ENCODE results near the gene TOE1. TPM values are rescaled to one million over a fixed set of nuclear protein-coding genes. Genes with fewer than 3 reads are reported as not detected.
"Not testable (repeated sequence)": the region's sequence is repeated elsewhere in the genome, so short reads cannot be mapped to it uniquely, and the experiment has no call there.

Gene TOE1
- total RNA-seq, result 10 to 100 TPM in 1 of 2 donors, 1 to 10 TPM in 1; 9.6 to 16.7 TPM
- polyA plus RNA-seq (2013, experiment 1 of 2), result 12.1 TPM
- polyA plus RNA-seq (2013, experiment 2 of 2), result 12.0 TPM
- long read RNA-seq, experiment 1, partial matches to known transcripts, result 1 of 8 reads
- long read RNA-seq, experiment 1, other reads (novel, unspliced or antisense), result 5 of 8 reads
- long read RNA-seq, experiment 2, transcript TOE1-201 (8 exons, 2,389 nt), result major isoform, 9 of 12 reads
- long read RNA-seq, experiment 2, partial matches to known transcripts, result 0 of 12 reads
- long read RNA-seq, experiment 2, other reads (novel, unspliced or antisense), result 3 of 12 reads
- long read RNA-seq, experiment 3, transcript TOE1-201 (8 exons, 2,389 nt), result major isoform, 63 of 104 reads
- long read RNA-seq, experiment 3, partial matches to known transcripts, result 3 of 104 reads
- long read RNA-seq, experiment 3, other reads (novel, unspliced or antisense), result 36 of 104 reads
- long read RNA-seq, experiment 4, transcript TOE1-201 (8 exons, 2,389 nt), result major isoform, 6 of 16 reads
- long read RNA-seq, experiment 4, partial matches to known transcripts, result 0 of 16 reads
- long read RNA-seq, experiment 4, other reads (novel, unspliced or antisense), result 10 of 16 reads

GRCh38 chr1:45339789-45340558 is at the start of gene TOE1, which contains the start of gene MUTYH:
TOE1 (plus strand) TSS chr1:45340170; CDS start chr1:45340253, 83 bp downstream.
MUTYH (minus strand) TSS chr1:45340440; CDS start chr1:45334505, 5,935 bp downstream.
- TF ChIP-seq, protein P1, sequence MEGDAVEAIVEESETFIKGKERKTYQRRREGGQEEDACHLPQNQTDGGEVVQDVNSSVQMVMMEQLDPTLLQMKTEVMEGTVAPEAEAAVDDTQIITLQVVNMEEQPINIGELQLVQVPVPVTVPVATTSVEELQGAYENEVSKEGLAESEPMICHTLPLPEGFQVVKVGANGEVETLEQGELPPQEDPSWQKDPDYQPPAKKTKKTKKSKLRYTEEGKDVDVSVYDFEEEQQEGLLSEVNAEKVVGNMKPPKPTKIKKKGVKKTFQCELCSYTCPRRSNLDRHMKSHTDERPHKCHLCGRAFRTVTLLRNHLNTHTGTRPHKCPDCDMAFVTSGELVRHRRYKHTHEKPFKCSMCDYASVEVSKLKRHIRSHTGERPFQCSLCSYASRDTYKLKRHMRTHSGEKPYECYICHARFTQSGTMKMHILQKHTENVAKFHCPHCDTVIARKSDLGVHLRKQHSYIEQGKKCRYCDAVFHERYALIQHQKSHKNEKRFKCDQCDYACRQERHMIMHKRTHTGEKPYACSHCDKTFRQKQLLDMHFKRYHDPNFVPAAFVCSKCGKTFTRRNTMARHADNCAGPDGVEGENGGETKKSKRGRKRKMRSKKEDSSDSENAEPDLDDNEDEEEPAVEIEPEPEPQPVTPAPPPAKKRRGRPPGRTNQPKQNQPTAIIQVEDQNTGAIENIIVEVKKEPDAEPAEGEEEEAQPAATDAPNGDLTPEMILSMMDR (conservative IDR thresholded peaks at IDR 0.05), result no peak
- Histone ChIP-seq H3K36me3 (ENCODE audit: control insufficient read depth, insufficient read depth, low read length) (peaks cover 43% of the 10 kb centered on the region), H3K4me3 (ENCODE audit: low read length) (peak within 1 kb of the TSS; percentile 92), H3K27ac (ENCODE audit: low read depth, low read length) (peak within 1 kb of the TSS; percentile 86), H3K27me3 (ENCODE audit: control insufficient read depth, insufficient read depth, low read length, poor library complexity, severe bottlenecking) (no peaks in the 10 kb centered on the region), H3K4me1 (ENCODE audit: control insufficient read depth, insufficient read depth, low read length) (peaks cover 6% of the 10 kb centered on the region), H3K9me3 (ENCODE audit: control insufficient read depth, low read length) (peaks cover 10% of the 10 kb centered on the region), H3K9ac (ENCODE audit: extremely low read depth, low read length, poor library complexity, severe bottlenecking) (peak within 1 kb of the TSS; percentile 75)
- H3K4me3 Mint-ChIP-seq, result peak within 1 kb of the TSS; percentile 96
- DNase-seq, result peak; percentile 98
- H3K36me3 Mint-ChIP-seq (ENCODE audit: low read depth), result peaks cover 36% of the 10 kb centered on the region
- H3K27me3 Mint-ChIP-seq (ENCODE audit: insufficient read depth), result no peaks in the 10 kb centered on the region
- peaks cover 2% of the 10 kb centered on the region for H3K9me3 Mint-ChIP-seq
- H3K27ac Mint-ChIP-seq, result peak within 1 kb of the TSS; percentile 99
- H3K4me1 Mint-ChIP-seq, result peaks cover 28% of the 10 kb centered on the region
- WGBS, 2 experiments (ENCODE audit: insufficient coverage in 1 of 2, insufficient read length in 1 of 2), result 0% methylated on average over 43 to 69 of the region's 70 CpGs

DNA sequence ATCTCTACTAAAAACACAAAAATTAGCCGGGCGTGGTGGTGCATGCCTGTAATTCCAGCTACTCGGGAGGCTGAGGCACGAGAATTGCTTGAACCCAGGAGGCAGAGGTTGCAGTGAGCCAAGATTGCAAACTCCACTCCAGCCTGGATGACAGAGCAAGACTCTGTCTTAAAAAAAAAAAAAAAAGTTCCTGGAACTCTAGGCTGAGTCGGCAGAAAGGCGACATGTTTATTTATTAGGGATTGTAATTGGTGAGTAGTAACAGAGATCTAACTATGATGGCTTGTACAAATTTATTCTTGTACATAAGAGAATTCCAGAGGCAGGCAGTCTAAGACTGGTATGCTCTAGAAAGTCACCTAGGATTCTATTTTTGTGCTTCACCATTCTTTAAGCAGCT is 49.0 kb upstream of the TOE1 start:
- H3K4me3 Mint-ChIP-seq; H3K27ac Mint-ChIP-seq; H3K27ac ChIP-seq (ENCODE audit: low read depth, low read length); H3K27me3 ChIP-seq (ENCODE audit: control insufficient read depth, insufficient read depth, low read length, poor library complexity, severe bottlenecking); H3K36me3 ChIP-seq (ENCODE audit: control insufficient read depth, insufficient read depth, low read length); H3K9ac ChIP-seq (ENCODE audit: extremely low read depth, low read length, poor library complexity, severe bottlenecking); DNase-seq; H3K4me1 Mint-ChIP-seq; H3K27me3 Mint-ChIP-seq (ENCODE audit: insufficient read depth); H3K9me3 Mint-ChIP-seq; H3K36me3 Mint-ChIP-seq (ENCODE audit: low read depth); H3K9me3 ChIP-seq (ENCODE audit: control insufficient read depth, low read length); H3K4me1 ChIP-seq (ENCODE audit: control insufficient read depth, insufficient read depth, low read length); H3K4me3 ChIP-seq (ENCODE audit: low read length): not testable (repeated sequence)
- WGBS, 2 experiments (ENCODE audit: insufficient coverage in 1 of 2, insufficient read length in 1 of 2), result 77 to 95% methylated on average over 5 to 6 of the region's 6 CpGs

- H3K9ac ChIP-seq (ENCODE audit: extremely low read depth, low read length, poor library complexity, severe bottlenecking), result no peak overlapping the region
- WGBS, 2 experiments (ENCODE audit: insufficient coverage in 1 of 2, insufficient read length in 1 of 2), result 90% methylated on average over 2 of the region's 2 CpGs; no CpG with 5 or more reads in 1 of the 2 experiments
- H3K36me3 ChIP-seq (ENCODE audit: control insufficient read depth, insufficient read depth, low read length), result no peaks in the 10 kb centered on the region
- H3K9me3 Mint-ChIP-seq, result peaks cover 10% of the 10 kb centered on the region
- H3K4me3 ChIP-seq (ENCODE audit: low read length), result no peak overlapping the region
- DNase-seq, result no peak
- H3K36me3 Mint-ChIP-seq (ENCODE audit: low read depth), result no peaks in the 10 kb centered on the region
- H3K27ac ChIP-seq (ENCODE audit: low read depth, low read length), result no peak overlapping the region
- no peak overlapping the region for H3K27ac Mint-ChIP-seq
- no peaks in the 10 kb centered on the region for H3K27me3 ChIP-seq (ENCODE audit: control insufficient read depth, insufficient read depth, low read length, poor library complexity, severe bottlenecking)
- H3K4me1 ChIP-seq (ENCODE audit: control insufficient read depth, insufficient read depth, low read length), result no peaks in the 10 kb centered on the region
- H3K4me1 Mint-ChIP-seq, result no peaks in the 10 kb centered on the region
- H3K9me3 ChIP-seq (ENCODE audit: control insufficient read depth, low read length), result no peaks in the 10 kb centered on the region
- peaks cover 4% of the 10 kb centered on the region for H3K27me3 Mint-ChIP-seq (ENCODE audit: insufficient read depth)
- TF ChIP-seq, protein P1 (conservative IDR thresholded peaks at IDR 0.05), result no peak
- H3K4me3 Mint-ChIP-seq, result no peak overlapping the region
Observed at GRCh38 chr1:45291716-45292115, 48.3 kb upstream of the TOE1 start.

All from endodermal cell (in vitro differentiated cells).